ENCODE data around the gene FGF5.
A peak's percentile ranks its signal among the peaks of the same experiment; 100 is the strongest.
"Not testable (repeated sequence)": the region's sequence is repeated elsewhere in the genome, so short reads cannot be mapped to it uniquely, and the experiment has no call there.

FGF5 gene

DNA sequence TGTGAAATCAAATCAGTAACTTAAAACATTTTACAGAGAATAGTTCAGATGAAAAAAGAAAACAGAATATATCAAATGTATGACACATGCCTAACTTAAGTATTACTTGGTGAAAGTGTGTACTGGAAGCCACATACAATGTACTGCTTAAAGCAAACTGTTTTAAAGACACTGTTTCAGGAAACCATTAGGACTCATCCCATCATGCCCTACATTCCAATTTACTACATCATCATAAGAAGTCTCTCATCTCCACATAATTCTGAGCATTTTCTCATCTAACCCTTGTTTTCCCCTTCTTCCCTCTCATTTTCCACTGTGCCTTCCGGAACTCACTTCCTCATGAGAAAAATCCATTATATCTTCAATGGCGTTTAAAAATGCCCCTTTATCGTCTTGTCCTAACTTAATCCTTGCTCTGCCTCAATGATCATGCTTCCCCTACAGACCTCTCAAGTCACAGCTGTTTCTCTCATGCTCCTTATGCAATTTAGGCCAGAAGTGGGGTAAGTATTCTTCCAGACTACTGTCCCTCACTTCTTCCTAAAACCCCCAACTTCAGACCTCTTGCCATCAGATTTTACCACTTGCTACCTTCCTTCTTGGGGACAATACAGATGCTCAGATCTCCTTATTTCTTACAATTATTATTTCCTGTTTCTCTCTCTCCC lies 26.8 kb upstream of the FGF5 start:
- no peaks in the 10 kb centered on the region for H3K27me3 ChIP-seq (ENCODE audit: insufficient read depth, poor library complexity, severe bottlenecking)
- TF ChIP-seq, protein P1, sequence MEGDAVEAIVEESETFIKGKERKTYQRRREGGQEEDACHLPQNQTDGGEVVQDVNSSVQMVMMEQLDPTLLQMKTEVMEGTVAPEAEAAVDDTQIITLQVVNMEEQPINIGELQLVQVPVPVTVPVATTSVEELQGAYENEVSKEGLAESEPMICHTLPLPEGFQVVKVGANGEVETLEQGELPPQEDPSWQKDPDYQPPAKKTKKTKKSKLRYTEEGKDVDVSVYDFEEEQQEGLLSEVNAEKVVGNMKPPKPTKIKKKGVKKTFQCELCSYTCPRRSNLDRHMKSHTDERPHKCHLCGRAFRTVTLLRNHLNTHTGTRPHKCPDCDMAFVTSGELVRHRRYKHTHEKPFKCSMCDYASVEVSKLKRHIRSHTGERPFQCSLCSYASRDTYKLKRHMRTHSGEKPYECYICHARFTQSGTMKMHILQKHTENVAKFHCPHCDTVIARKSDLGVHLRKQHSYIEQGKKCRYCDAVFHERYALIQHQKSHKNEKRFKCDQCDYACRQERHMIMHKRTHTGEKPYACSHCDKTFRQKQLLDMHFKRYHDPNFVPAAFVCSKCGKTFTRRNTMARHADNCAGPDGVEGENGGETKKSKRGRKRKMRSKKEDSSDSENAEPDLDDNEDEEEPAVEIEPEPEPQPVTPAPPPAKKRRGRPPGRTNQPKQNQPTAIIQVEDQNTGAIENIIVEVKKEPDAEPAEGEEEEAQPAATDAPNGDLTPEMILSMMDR (IDR thresholded peaks at IDR 0.05; ENCODE audit: poor library complexity, severe bottlenecking) = no peak
- peak overlapping the region; percentile 90 for H3K27ac ChIP-seq (ENCODE audit: poor library complexity, severe bottlenecking)
- no peaks in the 10 kb centered on the region for H3K36me3 ChIP-seq (ENCODE audit: low read depth)
- H3K4me3 ChIP-seq (ENCODE audit: severe bottlenecking) = no peak overlapping the region
- DNase-seq (ENCODE audit: low spot score) = no peak
- no peaks in the 10 kb centered on the region for H3K9me3 ChIP-seq (ENCODE audit: severe bottlenecking)
- H3K4me1 ChIP-seq (ENCODE audit: insufficient read depth, poor library complexity, severe bottlenecking) = peaks cover 60% of the 10 kb centered on the region
- ATAC-seq (ENCODE audit: low read depth) = no peak

DNA sequence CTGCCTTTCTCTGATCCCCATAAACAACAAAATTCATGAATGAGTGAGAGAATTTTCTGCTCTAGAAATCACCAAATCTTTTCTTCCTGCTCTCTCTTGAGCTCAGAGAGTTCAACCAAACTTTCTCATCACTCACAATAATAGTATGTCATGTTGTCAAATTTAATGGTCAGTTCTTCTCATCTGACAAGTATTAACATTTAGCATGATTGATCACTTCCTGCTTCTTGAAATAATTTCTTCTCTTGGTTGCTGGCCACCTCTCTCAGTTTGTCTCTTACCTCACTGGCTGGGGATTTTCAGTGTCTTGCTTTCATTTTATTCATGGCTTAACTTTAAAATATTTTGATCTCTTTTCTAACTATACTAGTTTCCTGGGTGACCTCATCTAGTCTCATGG lies 25.5 kb upstream of the FGF5 start:
- DNase-seq (ENCODE audit: low spot score) (no peak), ATAC-seq (ENCODE audit: low read depth) (peak; percentile 2; the same call in 1 of the 3 replicates)
- TF ChIP-seq, protein P1 (IDR thresholded peaks at IDR 0.05; ENCODE audit: poor library complexity, severe bottlenecking) = no peak
- Histone ChIP-seq H3K27me3 (ENCODE audit: insufficient read depth, poor library complexity, severe bottlenecking) (no peaks in the 10 kb centered on the region), H3K9me3 (ENCODE audit: severe bottlenecking) (no peaks in the 10 kb centered on the region), H3K36me3 (ENCODE audit: low read depth) (no peaks in the 10 kb centered on the region), H3K4me3 (ENCODE audit: severe bottlenecking) (no peak overlapping the region), H3K4me1 (ENCODE audit: insufficient read depth, poor library complexity, severe bottlenecking) (peaks cover 48% of the 10 kb centered on the region), H3K27ac (ENCODE audit: poor library complexity, severe bottlenecking) (peak overlapping the region; percentile 90)

DNA sequence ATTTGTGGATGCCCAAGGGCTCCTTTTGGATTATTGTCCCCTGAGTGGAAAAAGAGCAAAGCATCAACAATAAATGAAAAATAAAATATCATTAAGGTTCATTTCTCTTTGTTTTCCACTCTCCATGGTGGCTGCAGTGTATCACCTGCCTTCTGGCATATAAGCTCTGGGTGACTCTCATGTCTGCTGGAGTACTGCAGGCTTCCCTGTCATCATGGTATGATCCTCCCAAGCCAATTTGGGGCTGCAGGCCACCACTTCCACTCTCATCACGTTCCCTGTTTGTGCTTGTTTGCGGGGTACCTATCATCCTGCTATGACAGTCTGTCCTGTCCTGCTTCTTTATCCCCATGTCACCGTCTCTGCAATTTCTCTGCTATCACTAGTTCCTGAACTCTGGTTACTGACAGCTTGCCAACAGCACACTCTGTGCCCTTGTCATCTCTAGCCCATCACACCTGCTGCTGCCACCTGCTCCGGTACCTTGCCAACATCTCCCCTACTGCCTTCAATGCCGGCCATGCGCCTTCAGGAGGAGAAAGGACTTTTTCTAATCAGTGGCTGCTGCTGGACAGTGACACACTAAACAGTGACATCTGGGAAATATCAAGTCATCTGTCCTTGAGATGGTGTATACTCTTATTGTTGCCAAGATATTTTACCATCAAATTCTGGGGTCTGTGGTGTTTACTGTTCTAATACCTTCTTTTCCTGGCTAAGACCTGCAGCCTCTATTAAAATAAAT lies 23.0 kb upstream of the FGF5 start:
- TF ChIP-seq, protein P1 (IDR thresholded peaks at IDR 0.05; ENCODE audit: poor library complexity, severe bottlenecking) = no peak
- ATAC-seq (ENCODE audit: low read depth) (no peak), DNase-seq (ENCODE audit: low spot score) (no peak)
- Histone ChIP-seq H3K9me3 (ENCODE audit: severe bottlenecking) (no peaks in the 10 kb centered on the region), H3K27me3 (ENCODE audit: insufficient read depth, poor library complexity, severe bottlenecking) (no peaks in the 10 kb centered on the region), H3K36me3 (ENCODE audit: low read depth) (no peaks in the 10 kb centered on the region), H3K4me3 (ENCODE audit: severe bottlenecking) (no peak overlapping the region), H3K27ac (ENCODE audit: poor library complexity, severe bottlenecking) (no peak overlapping the region), H3K4me1 (ENCODE audit: insufficient read depth, poor library complexity, severe bottlenecking) (peaks cover 31% of the 10 kb centered on the region)

DNA sequence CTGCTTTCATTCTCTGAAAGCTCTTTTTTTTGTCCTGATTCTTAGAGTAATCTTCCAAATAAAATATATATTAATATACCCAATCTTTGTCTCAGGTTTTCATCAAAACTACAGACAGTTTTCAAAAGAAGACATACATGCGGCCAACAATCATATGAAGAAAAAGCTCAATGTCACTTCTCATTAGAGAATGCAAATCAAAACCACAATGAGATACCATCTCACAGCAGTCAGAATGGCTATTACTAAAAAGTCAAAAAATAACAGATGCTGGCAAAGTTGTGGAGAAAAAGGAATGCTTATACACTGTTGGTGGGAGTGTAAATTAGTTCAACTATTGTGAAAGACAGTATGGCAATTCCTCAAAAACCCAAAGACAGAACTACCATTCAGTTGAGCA lies 19.0 kb upstream of the FGF5 start:
- H3K4me3 ChIP-seq (ENCODE audit: severe bottlenecking); ATAC-seq (ENCODE audit: low read depth); DNase-seq (ENCODE audit: low spot score); H3K4me1 ChIP-seq (ENCODE audit: insufficient read depth, poor library complexity, severe bottlenecking); H3K27me3 ChIP-seq (ENCODE audit: insufficient read depth, poor library complexity, severe bottlenecking); H3K27ac ChIP-seq (ENCODE audit: poor library complexity, severe bottlenecking); H3K36me3 ChIP-seq (ENCODE audit: low read depth); H3K9me3 ChIP-seq (ENCODE audit: severe bottlenecking): not testable (repeated sequence)

DNA sequence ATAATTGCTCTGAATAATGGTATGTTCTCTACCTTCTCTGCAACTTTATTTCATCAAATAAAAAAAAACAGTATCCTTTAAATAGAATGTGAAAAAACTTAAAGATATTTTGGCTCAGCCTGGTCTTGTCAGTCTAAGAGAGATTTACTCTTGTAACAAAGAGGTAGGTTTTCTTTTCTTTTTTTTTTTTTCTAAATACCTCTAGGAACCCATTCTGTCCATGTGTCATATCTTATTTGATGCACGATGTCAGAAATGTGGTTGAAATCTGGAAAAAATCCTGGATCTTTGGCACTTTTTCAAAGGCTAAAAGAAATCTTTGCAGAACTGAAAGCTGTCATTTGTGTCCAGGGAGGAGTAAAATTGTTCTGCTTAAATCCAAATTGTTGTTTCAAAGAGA lies 17.3 kb upstream of the FGF5 start:
- Histone ChIP-seq H3K4me1 (ENCODE audit: insufficient read depth, poor library complexity, severe bottlenecking) (no peaks in the 10 kb centered on the region), H3K36me3 (ENCODE audit: low read depth) (no peaks in the 10 kb centered on the region), H3K27ac (ENCODE audit: poor library complexity, severe bottlenecking) (no peak overlapping the region), H3K4me3 (ENCODE audit: severe bottlenecking) (no peak overlapping the region), H3K9me3 (ENCODE audit: severe bottlenecking) (no peaks in the 10 kb centered on the region), H3K27me3 (ENCODE audit: insufficient read depth, poor library complexity, severe bottlenecking) (no peaks in the 10 kb centered on the region)
- ATAC-seq (ENCODE audit: low read depth) = no peak
- TF ChIP-seq, protein P1 (IDR thresholded peaks at IDR 0.05; ENCODE audit: poor library complexity, severe bottlenecking) = no peak
- no peak for DNase-seq (ENCODE audit: low spot score)
